HAP-1 (cell line): ENCODE results near the gene TRAF7.

Experiments
- DNase-seq, 2 experiments: peaks; one replicate each; pipeline ENCODE4 v3.0.0-alpha.2; 2016 to 2020; ENCODE audit warnings: low spot score in 2 of 2
- H3K27me3 ChIP-seq: fragments of 250-450 bp; sonication (Bioruptor Pico); 2 replicates; pipeline ENCODE4 v1.5.1; 2020; ENCODE audit warnings: low read depth, mild to moderate bottlenecking, moderate library complexity
- H3K36me3 ChIP-seq: fragments of 250-450 bp; sonication (Bioruptor Pico); replicated peaks from 2 replicates; pipeline ENCODE4 v1.5.1; 2020; ENCODE audit warnings: mild to moderate bottlenecking
- H3K4me1 ChIP-seq: fragments of 250-450 bp; sonication (Bioruptor Pico); 2 replicates; pipeline ENCODE4 v1.5.1; 2020; ENCODE audit warnings: mild to moderate bottlenecking
- H3K4me3 ChIP-seq: fragments of 250-450 bp; sonication (Bioruptor Pico); 2 replicates; pipeline ENCODE4 v1.5.1; 2020; ENCODE audit warnings: mild to moderate bottlenecking, moderate library complexity
- H3K9me3 ChIP-seq: fragments of 250-450 bp; sonication (Bioruptor Pico); 2 replicates; pipeline ENCODE4 v1.5.1; 2020; ENCODE audit warnings: mild to moderate bottlenecking, moderate library complexity
- in situ Hi-C: fragments of 300-500 bp; cut with MboI; formaldehyde crosslinking; loops from 3 replicates; pipeline ENCODE4 v1.14.3; 2020; ENCODE audit warnings: low sequenced_read_pairs, inconsistent platforms, mixed read lengths

TRAF7 gene

GRCh38 chr16:2172688-2173335, 17.2 kb downstream of the TRAF7 start:
- in situ Hi-C loops = no loop called here
- Histone ChIP-seq H3K4me3 (no peak overlapping the region), H3K27me3 (no peaks in the 10 kb centered on the region), H3K4me1 (no peaks in the 10 kb centered on the region), H3K36me3 (peaks cover 44% of the 10 kb centered on the region), H3K9me3 (no peaks in the 10 kb centered on the region)
- DNase-seq = no peak

- H3K4me1 ChIP-seq = no peaks in the 10 kb centered on the region
- no peaks in the 10 kb centered on the region for H3K9me3 ChIP-seq
- in situ Hi-C loops = no loop called here
- peaks cover 43% of the 10 kb centered on the region for H3K36me3 ChIP-seq
- no peak overlapping the region for H3K4me3 ChIP-seq
- DNase-seq = no peak
- H3K27me3 ChIP-seq = no peaks in the 10 kb centered on the region
Observed at GRCh38 chr16:2173366-2173765, 17.8 kb downstream of the TRAF7 start.

- peaks cover 43% of the 10 kb centered on the region for H3K36me3 ChIP-seq
- no peaks in the 10 kb centered on the region for H3K9me3 ChIP-seq
- in situ Hi-C loops = no loop called here
- DNase-seq = no peak
- no peaks in the 10 kb centered on the region for H3K4me1 ChIP-seq
- H3K27me3 ChIP-seq = no peaks in the 10 kb centered on the region
- no peak overlapping the region for H3K4me3 ChIP-seq
Observed at GRCh38 chr16:2173916-2174315, 18.3 kb downstream of the TRAF7 start.

GRCh38 chr16:2174396-2175131, 19.0 kb downstream of the TRAF7 start:
- in situ Hi-C loops = no loop called here
- H3K36me3 ChIP-seq = peaks cover 43% of the 10 kb centered on the region
- no peaks in the 10 kb centered on the region for H3K4me1 ChIP-seq
- H3K9me3 ChIP-seq = no peaks in the 10 kb centered on the region
- no peaks in the 10 kb centered on the region for H3K27me3 ChIP-seq
- no peak overlapping the region for H3K4me3 ChIP-seq
- DNase-seq = no peak

- Histone ChIP-seq H3K36me3 (peaks cover 43% of the 10 kb centered on the region), H3K4me3 (no peak overlapping the region), H3K9me3 (no peaks in the 10 kb centered on the region), H3K27me3 (no peaks in the 10 kb centered on the region), H3K4me1 (no peaks in the 10 kb centered on the region)
- in situ Hi-C loops = no loop called here
- no peak for DNase-seq
Observed at GRCh38 chr16:2175454-2175853, 19.9 kb downstream of the TRAF7 start.

GRCh38 chr16:2176047-2176446, 20.5 kb downstream of the TRAF7 start:
- in situ Hi-C loops = no loop called here
- Histone ChIP-seq H3K27me3 (no peaks in the 10 kb centered on the region), H3K9me3 (no peaks in the 10 kb centered on the region), H3K4me1 (no peaks in the 10 kb centered on the region), H3K4me3 (no peak overlapping the region), H3K36me3 (peaks cover 43% of the 10 kb centered on the region)
- DNase-seq = no peak

- Histone ChIP-seq H3K27me3 (no peaks in the 10 kb centered on the region), H3K4me1 (no peaks in the 10 kb centered on the region), H3K9me3 (no peaks in the 10 kb centered on the region), H3K4me3 (no peak overlapping the region), H3K36me3 (peaks cover 40% of the 10 kb centered on the region)
- in situ Hi-C loops = no loop called here
- DNase-seq = no peak
Observed at GRCh38 chr16:2177101-2177500, 21.5 kb downstream of the TRAF7 start.

- in situ Hi-C loops = no loop called here
- Histone ChIP-seq H3K36me3 (peaks cover 43% of the 10 kb centered on the region), H3K27me3 (no peaks in the 10 kb centered on the region), H3K4me3 (no peak overlapping the region), H3K4me1 (no peaks in the 10 kb centered on the region), H3K9me3 (no peaks in the 10 kb centered on the region)
- DNase-seq = no peak
Observed at GRCh38 chr16:2177561-2177960, 22.0 kb downstream of the TRAF7 start.

- Histone ChIP-seq H3K4me1 (no peaks in the 10 kb centered on the region), H3K9me3 (no peaks in the 10 kb centered on the region), H3K4me3 (no peak overlapping the region), H3K36me3 (peaks cover 41% of the 10 kb centered on the region), H3K27me3 (no peaks in the 10 kb centered on the region)
- in situ Hi-C loops = no loop called here
- no peak for DNase-seq
Observed at GRCh38 chr16:2178321-2179106, 22.9 kb downstream of the TRAF7 start.

- Histone ChIP-seq H3K4me3 (no peak overlapping the region), H3K27me3 (no peaks in the 10 kb centered on the region), H3K4me1 (no peaks in the 10 kb centered on the region), H3K36me3 (peaks cover 39% of the 10 kb centered on the region), H3K9me3 (no peaks in the 10 kb centered on the region)
- no peak for DNase-seq
- in situ Hi-C loops = no loop called here
Observed at GRCh38 chr16:2179107-2179501, 23.5 kb downstream of the TRAF7 start.

GRCh38 chr16:2179576-2179975, 24.0 kb downstream of the TRAF7 start:
- in situ Hi-C loops = no loop called here
- no peak for DNase-seq
- Histone ChIP-seq H3K27me3 (no peaks in the 10 kb centered on the region), H3K9me3 (no peaks in the 10 kb centered on the region), H3K4me3 (no peak overlapping the region), H3K36me3 (peaks cover 34% of the 10 kb centered on the region), H3K4me1 (no peaks in the 10 kb centered on the region)

- no peaks in the 10 kb centered on the region for H3K9me3 ChIP-seq
- H3K4me3 ChIP-seq = no peak overlapping the region
- no peaks in the 10 kb centered on the region for H3K4me1 ChIP-seq
- in situ Hi-C loops = no loop called here
- peaks cover 25% of the 10 kb centered on the region for H3K36me3 ChIP-seq
- no peak for DNase-seq
- H3K27me3 ChIP-seq = no peaks in the 10 kb centered on the region
Observed at GRCh38 chr16:2180461-2180860, 24.9 kb downstream of the TRAF7 start.

- Histone ChIP-seq H3K9me3 (no peaks in the 10 kb centered on the region), H3K4me1 (no peaks in the 10 kb centered on the region), H3K27me3 (no peaks in the 10 kb centered on the region), H3K36me3 (peaks cover 17% of the 10 kb centered on the region), H3K4me3 (no peak overlapping the region)
- in situ Hi-C loops = no loop called here
- peak in 1 of 2 experiments; percentile 49 for DNase-seq
Observed at GRCh38 chr16:2180962-2181923, 25.7 kb downstream of the TRAF7 start.
